NCI-H82 (cell line): ENCODE measurements around the gene USP15.
"Not testable (repeated sequence)": the region's sequence is repeated elsewhere in the genome, so short reads cannot be mapped to it uniquely, and the experiment has no call there.

Source experiments
- DNase-seq: peaks from one replicate; lab custom pipeline; 2025; lab: John Stamatoyannopoulos, UW

Gene USP15

DNA sequence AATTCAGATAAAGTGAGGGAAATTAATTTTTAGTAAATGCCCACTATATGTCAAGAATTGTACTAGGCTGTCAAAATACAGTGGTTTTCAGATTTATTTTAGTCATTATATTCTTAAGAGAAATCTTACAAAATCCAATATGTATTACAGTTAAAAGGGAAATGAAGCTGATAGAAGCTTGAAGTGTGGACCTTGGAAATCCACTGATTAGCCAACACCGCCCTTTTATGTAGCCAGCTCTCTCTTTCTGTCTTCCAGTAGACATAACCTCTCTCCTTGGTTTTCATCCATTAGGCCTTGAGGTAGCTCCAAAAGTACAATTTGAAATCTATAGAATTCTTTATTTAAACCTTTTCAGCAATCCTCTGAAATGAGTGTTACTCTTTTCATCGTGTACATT is 63.2 kb downstream of the USP15 start:
- no peak for DNase-seq

DNA sequence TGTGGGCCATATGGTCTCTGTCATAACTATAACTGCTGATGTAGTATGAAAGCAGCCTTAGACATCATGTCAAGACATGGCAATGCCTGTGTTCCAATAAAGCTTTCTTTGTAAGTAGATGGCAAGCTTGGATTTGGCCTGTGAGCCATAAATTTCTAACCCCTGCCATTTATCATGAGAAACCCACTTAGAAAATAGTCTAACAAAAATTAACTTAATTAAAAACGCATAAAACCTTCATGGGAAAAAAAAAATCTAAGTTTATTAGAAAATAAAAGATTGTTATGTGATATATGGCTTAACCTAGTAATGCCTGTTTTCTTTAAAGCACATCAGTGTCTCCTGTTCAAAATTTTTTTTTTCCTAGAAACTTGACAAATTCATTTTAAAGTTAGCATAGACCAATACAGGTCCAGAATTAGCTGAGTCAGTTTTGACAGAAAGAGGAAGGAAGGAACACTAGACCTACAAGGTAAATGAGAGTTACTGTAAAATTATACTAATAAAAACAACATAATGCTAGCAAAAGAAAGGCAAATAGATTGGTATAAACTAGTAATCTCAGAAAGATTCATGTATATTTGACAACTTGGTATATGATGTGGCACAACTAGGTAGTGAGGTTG is 68.2 kb downstream of the USP15 start:
- DNase-seq: no peak

DNA sequence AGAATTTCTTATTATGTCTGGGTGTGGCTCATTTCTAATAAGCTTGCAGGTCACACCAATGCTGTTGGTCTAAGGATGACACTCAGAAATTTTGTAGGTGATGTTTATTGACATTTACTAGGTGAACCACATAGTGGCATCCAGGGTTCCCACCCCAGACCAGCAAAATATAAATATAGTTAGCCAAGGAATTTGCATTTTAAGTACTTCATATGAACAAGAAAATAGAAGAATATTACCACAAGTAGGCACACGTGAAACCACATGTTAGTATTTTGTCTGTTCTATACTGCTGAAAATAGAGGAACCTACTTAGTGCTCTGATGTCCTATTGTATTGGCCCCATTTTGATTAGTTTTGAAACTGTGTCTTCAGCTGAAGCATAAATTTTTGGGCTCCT is 71.1 kb downstream of the USP15 start:
- no peak for DNase-seq

DNA sequence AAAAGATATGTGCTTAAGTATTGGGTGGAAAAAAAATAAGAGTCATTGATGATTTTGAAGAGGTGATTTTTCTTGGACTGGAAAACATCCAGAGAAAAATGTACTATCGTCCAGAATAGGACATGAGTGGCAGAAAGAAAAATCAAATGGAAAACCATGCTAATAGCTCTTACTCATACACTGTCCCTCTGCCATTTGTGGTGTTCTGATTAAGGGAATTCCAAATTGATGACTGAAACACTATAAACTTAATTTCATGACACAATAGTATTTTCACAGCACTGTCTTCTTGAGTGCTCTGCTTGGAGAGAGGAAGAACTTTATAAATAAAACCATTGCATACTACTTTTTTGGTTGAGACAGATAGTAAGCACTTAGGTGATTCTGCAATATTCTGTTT is 72.4 kb downstream of the USP15 start:
- DNase-seq: no peak

DNA sequence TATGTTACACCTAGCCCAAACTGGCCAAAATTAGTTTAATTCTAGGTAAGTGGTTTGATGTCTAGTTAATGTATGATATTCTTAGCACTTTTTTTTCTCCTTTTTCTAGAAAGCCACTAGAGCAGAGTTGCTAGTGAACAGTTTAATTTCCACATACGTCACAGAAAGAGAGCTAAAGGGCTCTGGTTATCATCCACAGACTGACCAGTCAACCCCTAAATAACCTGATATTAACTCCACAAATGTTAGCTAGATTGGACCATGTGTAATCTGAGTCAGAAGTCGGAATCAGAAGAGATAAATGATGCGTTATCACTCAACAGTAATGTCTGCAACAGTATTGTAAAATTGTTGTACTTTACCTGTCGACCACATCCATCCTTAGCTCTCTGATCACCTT is 74.9 kb downstream of the USP15 start:
- no peak for DNase-seq

DNA sequence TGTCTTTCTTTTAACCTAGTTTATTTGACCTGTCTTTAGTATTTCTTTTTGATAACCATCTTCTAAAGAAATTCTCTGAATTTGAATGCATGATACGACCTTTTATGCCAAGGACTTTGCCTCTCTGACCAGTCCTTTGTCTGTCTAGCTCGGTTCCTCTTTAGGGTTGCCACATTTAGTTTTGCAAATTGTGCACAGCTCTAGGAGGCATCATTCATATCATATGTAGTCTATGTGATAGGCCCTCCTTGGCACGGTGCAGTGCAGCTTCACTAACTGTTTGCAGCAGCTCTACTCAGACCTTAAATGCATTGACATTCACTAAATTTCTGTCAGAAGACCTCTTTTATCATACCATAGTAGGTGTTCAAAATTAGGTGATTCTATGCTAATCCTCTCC is 75.6 kb downstream of the USP15 start:
- no peak for DNase-seq

DNA sequence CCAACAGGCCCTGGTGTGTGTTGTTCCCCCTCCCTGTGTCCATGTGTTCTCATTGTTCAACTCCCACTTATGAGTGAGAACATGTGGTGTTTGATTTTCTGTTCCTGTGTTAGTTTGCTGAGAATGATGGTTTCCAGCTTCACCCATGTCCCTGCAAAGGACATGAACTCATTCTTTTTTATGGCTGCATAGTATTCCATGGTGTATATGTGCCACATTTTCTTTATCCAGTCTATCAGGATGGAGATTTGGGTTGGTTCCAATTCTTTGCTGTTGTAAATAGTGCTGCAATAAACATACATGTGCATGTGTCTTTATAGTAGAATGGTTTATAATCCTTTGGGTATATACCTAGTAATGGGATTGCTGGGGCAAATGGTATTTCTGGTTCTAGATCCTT is 77.4 kb downstream of the USP15 start:
- DNase-seq: not testable (repeated sequence)

DNA sequence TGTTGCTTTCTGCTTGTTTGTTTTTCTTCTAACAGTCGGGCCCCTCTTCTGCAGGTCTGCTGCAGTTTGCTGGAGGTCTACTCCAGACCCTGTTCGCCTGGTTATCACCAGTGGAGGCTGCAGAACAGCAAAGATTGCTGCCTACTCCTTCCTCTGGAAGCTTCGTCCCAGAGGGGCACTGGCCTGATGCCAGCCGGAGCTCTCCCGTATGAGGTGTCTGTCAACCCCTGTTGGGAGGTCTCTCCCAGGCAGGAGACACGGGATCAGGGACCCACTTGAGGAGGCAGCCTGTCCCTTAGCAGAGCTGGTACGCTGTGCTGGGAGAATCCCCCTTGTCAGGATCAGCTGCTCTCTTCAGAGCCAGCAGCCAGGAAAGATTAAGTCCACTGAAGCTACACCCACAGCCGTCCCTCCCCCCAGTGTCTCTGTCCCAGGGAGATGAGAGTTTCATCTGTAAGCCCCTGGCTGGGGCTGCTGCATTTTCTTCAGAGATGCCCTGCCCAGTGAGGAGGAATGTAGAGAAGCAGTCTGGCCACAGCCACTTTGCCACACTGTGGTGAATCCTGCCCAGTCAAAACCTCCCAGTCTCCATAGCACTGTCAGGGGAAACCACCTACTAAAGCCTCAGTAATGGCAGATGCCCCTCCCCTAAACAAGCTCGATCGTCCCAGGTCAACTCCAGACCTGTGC is 82.6 kb downstream of the USP15 start:
- not testable (repeated sequence) for DNase-seq

DNA sequence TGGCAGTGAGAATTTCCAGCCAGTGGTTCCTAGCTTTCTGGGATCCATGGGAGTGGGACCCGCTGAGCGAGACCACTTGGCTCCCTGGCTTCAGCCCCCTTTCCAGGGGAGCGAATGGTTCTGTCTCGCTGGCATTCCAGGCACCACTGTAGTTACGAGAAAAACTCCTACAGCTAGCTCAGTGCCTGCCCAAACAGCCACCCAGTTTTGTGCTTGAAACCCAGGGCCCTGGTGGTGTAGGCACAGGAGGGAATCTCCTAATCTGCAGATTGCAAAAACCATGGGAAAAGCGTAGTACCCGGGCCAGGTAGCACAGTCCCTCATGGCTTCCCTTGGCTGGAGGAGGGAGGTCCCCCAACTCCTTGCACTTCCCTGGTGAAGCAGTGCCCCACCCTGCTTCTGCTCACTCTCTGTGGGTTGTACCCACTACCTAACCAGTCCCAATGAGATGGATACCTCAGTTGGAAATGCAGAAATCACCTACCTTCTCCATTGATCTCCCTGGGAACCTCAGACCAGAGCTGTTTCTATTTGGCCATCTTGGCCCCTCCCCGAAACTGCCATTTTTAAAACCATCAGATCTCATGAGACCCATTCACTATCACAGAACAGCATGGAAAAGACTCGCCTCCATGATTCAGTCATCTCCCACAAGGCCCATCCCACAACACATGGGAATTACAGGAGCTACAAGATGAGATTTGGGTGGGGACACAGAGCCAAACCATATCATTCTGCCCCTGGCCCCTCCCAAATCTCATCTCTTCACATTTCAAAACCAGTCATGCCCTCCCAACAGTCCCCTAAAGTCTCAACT is 83.3 kb downstream of the USP15 start:
- DNase-seq: not testable (repeated sequence)

DNA sequence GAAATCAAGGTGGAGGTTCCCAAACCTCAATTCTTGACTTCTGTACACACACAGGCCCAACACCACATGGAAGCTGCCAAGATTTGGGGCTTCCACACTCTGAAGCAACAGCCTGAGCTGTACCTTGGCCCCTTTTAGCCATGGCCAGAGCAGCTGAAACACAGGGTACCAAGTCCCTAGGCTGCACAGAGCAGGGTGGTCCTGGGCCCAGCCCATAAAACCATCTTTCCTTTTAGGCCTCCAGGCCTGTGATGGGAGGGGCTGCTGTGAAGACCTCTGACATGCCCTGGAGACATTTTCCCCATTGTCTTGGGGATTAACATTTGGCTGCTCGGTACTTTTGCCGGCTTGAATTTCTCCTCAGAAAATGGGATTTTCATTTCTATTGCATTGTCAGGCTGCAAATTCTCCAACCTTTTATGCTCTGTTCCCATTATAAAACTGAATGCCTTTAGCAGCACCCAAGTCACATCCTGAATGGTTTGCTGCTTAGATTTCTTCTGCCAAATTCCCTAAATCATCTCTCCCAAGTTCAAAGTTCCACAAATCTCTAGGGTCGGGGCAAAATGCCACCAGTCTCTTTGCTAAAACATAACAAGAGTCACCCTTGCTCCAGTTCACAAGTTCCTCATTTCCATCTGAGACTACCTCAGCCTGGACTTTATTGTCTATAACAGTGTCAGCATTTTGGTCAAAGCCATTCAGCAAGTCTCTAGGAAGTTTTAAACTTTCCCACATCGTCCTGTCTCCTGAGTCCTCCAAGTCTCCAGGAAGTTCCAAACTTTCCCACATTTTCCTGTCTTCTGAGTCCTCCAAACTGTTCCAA is 84.7 kb downstream of the USP15 start:
- not testable (repeated sequence) for DNase-seq

DNA sequence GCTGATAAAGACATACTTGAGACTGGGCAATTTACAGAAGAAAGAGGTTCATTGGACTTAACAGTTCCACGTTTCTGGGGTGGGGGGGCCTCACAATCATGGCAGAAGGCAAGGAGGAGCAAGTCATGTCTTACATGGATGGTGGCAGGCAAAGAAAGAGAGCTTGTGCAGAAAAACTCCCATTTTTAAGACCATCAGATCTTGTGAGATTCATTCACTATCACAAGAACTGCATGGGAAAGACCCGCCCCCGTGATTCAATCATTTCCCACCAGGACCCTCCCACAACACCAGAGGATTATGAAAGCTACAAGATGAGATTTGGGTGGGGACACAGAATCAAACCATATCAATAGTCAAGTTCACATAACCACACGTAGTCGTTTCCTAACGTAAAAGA is 85.5 kb downstream of the USP15 start:
- no peak for DNase-seq

DNA sequence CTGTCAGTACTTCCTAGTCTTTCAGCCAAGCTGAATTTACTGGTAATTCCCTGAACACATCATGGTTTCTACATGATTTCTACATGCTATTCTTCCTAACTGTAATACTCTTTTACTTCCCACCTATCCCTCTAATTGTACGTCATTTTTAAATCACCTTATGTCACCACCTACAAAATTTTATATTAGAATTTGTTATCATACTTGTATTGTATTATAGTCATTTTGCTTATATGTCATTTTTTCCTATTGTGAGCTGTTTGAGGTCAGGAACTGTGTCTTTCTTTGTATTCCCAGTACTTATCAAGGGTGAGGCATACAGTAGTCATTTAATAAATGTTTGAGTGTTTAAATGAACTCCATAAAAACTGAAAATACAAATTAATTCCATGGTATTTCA is 86.6 kb downstream of the USP15 start:
- no peak for DNase-seq

DNA sequence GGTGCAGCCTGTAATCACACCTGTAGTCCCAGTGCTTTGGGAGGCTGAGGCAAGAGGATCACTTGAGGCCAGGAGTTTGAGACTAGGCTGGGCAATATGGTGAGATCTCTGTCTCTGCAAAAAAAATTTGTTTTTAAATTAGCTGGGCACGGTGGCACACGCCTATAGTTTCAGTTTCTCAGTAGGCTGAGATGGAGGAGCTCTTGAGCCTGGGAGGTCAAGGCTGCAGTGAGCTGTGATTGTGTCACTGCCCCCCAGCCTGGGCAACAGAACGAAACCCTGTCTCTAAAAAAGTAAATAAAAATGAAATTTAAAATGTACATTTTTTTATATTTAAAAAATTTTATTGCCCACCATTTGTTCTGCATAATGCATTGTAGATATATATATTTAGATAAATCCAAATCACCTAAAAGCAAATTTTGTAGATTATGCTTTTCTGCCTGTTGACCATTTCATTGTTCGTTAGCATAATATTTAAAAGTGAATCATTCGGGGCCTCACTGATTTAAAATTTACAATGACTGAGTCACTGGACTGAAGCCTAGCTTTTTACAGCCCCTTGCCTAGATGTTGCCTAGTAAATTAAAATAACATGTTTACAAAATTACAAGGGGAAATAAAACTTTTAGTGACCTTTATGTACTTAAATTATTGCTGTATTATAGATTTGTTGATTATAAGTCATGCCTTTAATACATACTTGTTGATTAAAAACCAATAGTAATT is 87.9 kb downstream of the USP15 start:
- DNase-seq: no peak

DNA sequence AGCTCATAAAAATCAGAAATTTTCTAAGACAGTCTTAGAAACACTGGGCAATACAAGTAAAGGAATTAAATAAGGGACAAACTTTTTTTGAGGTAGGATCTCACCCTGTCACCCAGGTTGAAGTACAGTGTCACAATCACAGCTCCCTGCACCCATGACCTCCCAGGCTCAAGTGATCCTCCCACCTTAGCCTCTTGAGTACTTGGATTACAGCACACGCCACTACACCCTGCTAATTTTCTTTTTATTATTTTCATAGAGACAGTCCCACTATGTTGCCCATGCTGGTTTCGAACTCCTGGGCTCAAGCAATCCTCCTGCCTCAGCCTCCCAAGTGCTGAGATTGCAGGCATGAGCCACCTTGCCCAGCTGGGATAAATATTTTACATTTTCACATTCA is 90.3 kb downstream of the USP15 start:
- DNase-seq: no peak

DNA sequence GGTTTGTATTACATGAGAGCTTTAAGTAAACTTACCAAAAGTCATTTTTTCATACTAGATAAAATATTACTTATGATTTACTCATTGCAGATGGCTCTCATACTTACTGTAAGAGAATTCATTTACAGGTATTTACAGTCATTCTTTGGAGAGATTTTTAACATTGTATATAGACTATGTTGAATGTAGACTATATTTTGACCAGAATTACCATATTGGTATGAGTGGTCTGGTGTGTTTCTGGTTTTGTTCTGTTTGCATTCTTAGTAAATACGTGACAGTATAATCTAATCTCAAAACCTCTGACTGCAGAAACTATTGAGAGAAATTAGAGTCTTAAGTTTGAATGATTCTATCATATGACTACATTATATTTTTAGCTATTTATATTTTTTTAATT is 91.1 kb downstream of the USP15 start:
- no peak for DNase-seq

DNA sequence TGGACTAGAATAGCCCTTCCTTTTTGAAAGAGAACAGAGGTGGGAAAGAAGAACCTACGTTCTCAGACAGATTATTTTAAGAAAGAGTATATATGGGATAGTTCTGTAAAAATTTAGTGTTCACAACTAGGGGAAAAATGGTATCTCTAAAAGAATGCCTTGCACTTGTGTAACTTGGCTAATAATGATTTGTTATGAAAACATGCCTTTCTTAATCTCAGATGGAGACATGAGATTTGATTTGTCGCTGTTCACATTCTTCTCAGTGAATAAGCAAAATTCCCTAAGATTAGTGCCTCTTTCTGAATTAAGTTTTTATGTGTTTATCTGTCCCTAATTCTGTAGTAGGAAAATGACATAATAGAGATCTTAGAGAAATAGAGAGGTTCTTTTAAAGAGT is 100.8 kb downstream of the USP15 start:
- DNase-seq: no peak

DNA sequence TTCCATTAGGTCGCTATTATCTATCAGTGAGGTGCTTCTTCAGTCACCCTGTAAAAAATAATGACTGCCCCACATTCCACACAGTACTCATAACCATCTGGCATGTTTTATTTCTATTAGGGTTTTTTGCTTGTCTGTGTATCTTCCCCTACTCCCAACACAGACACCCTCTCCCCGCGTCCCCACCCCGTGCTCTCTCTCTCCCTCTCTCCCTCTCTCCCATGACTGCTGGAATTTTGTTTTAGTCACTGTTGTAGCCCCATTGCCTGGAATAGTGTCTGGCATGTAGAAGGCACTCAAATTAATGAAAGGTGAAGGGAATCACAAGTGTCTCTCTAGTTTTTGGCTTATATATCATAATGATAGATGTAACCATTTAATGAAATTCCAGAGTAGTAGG is 103.3 kb downstream of the USP15 start:
- DNase-seq: no peak

DNA sequence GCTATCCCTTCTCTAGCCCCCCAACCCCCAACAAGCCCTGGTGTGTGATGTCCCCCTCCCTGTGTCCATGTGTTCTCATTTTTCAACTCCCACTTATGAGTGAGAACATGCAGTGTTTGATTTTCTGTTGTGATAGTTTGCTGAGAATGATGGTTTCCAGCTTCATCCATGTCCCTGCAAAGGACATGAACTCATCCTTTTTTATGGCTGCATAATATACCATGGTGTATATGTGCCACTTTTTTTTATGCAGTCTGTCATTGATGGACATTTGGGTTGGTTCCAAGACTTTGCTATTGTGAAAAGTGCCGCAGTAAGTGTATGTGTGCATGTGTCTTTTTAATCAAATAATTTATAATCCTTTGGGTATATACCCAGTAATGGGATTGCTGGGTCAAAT is 104.5 kb downstream of the USP15 start:
- DNase-seq: not testable (repeated sequence)

DNA sequence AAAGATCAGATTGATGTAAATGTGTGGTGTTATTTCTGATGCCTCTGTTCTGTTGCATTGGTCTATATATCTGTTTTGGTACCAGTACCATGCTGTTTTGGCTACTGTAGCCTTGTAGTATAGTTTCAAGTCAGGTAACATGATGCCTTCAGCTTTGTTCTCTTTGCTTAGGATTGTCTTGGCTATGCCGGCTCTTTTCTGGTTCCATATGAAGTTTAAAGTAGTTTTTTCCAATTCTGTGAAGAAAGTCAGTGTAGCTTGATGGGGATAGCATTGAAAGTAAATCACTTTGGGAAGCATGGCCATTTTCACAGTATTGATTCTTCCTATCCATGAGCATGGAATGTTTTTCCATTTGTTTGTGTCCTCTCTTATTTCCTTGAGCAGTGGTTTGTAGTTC is 105.6 kb downstream of the USP15 start:
- DNase-seq: not testable (repeated sequence)

DNA sequence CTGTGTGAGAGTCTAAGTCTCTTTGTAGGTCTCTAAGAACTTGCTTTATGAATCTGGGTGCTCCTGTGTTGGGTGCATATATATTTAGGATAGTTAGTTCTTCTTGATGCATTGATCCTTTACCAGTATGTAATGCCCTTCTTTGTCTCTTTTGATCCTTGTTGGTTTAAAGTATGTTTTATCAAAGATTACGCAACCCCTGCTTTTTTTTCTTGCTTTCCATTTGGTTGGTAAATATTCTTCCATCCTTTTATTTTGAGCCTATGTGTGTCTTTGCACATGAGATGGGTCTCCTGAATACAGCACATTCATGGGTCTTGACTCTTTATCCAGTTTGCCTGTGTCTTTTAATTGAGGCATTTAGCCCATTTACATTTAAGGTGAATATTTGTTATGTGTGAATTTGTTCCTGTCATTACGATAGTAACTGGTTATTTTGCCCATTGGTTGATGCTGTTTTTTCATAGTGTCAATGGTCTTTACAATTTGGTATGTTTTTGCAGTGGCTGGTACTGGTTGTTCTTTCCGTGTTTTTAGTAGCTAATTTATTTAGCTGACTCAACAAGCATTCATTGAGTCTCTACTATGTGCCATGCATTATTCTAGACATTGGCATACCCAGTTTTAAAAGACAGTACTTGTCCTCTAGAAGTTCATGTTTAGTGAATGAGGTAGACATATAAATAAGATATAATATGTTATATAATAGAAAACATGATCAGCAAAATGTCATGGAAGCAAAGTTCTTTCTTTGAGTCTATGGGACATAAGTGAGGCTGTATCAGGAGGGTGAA is 108.4 kb downstream of the USP15 start:
- not testable (repeated sequence) for DNase-seq

DNA sequence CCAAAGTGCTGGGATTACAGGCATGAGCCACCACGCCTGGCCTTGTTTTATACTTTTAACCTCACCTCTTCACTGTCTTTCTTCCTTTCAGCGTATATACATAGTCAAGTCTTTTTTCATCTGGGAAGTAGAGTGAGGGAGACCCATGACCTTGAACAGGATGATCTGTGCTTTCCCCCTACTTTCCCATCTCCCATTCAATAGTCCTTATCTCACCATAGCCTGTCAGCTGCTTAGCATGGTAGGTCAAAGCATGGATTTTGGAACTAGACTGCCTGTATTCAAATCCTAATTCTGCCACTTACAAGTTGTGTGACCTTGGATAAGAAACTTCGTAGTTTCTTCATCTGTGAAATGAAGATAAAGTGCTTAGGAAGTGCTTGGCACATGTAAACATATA is 110.0 kb downstream of the USP15 start:
- DNase-seq: no peak
